Gastrocnemius medialis (tissue), 4 donors: ENCODE data around the gene MRNIP. TPM values are rescaled to one million over a fixed set of nuclear protein-coding genes. Genes with fewer than 3 reads are reported as not detected.
A peak's percentile ranks its signal among the peaks of the same experiment; 100 is the strongest.

ENCODE experiments used
- ATAC-seq, 2 donors: fragments of 150-250 bp; one replicate each; pipeline ENCODE4 v1.9.1; 2016
- DNase-seq, 2 donors: peaks; one replicate each; pipeline ENCODE4 v3.0.0-alpha.2; 2019
- H3K27ac ChIP-seq, 4 donors: fragments of 200-600 bp; sonication (generic); 1 replicate in 1 of 4; 2 replicates in 3 of 4; pipeline ENCODE4 v1.5.1; 2016 to 2018; ENCODE audit warnings: mild to moderate bottlenecking in 2 of 4, moderate library complexity in 1 of 4
- H3K27me3 ChIP-seq, 3 donors: fragments of 200-600 bp; sonication (generic) in 2 of 3; 1 replicate in 1 of 3; 2 replicates in 2 of 3; pipeline versions ENCODE4 v1.5.1 to v1.6.0; 2016 to 2019; ENCODE audit warnings: mild to moderate bottlenecking in 1 of 3, moderate library complexity in 1 of 3
- H3K36me3 ChIP-seq, 2 donors: fragments of 200-600 bp; sonication (generic) in 1 of 2; one replicate each; pipeline ENCODE4 v1.5.1; 2017 to 2018
- H3K4me1 ChIP-seq, 2 donors: fragments of 200-600 bp; sonication (generic) in 1 of 2; one replicate each; pipeline ENCODE4 v1.5.1; 2016 to 2017; ENCODE audit warnings: mild to moderate bottlenecking in 2 of 2
- H3K4me3 ChIP-seq, 4 donors: fragments of 200-600 bp; sonication (generic) in 3 of 4; 1 replicate in 1 of 4; 2 replicates in 3 of 4; pipeline ENCODE4 v1.5.1; 2016 to 2019; ENCODE audit warnings: mild to moderate bottlenecking in 2 of 4
- H3K9me3 ChIP-seq, 3 donors: fragments of 200-600 bp; sonication (generic) in 2 of 3; 1 replicate in 1 of 3; 2 replicates in 2 of 3; pipeline ENCODE4 v1.5.1; 2016 to 2019
- CTCF ChIP-seq, 5 experiments: fragments of 450-650 bp in 3 of 5; fragments of 200-600 bp in 2 of 5; sonication (generic) in 2 of 5; IDR thresholded peaks in 4 of 5; conservative IDR thresholded peaks in 1 of 5; 1 replicate in 4 of 5; 2 replicates in 1 of 5; pipeline ENCODE4 v1.5.1; 2016 to 2019; ENCODE audit warnings: antibody characterized with exemption in 5 of 5, mild to moderate bottlenecking in 3 of 5, moderate library complexity in 3 of 5
- POLR2A ChIP-seq, 2 donors: fragments of 450-650 bp; IDR thresholded peaks; one replicate each; pipeline ENCODE4 v1.6.1; 2017; ENCODE audit warnings: antibody characterized with exemption in 2 of 2, mild to moderate bottlenecking in 2 of 2, moderate library complexity in 2 of 2
- in situ Hi-C, 4 donors: fragments of 200-750 bp; cut with MboI; loops; one replicate each; pipeline versions ENCODE4 v1.15.0 to v1.8.0; 2017; ENCODE audit warnings: low sequenced_read_pairs in 4 of 4
- intact Hi-C: fragments of 100-400 bp; cut with DNase I; formaldehyde crosslinking; loops from one replicate; pipeline ENCODE4 v1.15.1; 2023; ENCODE audit warnings: low total_unique reads
- total RNA-seq, 4 donors: library from RNA; depleted of rRNA; stranded (reverse); fragments of >200 nt; gene quantifications; one replicate each; pipeline versions ENCODE4 v1.1.0 to v1.2.3, GENCODE V29; 2016

The MRNIP gene
- total RNA-seq, 4 donors from 2014 or later = 2.9 to 16.1 (median 8.3) TPM

- Histone ChIP-seq H3K4me1 (peaks cover 8 to 15% of the 10 kb centered on the region in 2 donors), H3K27me3 (no peaks in the 10 kb centered on the region), H3K4me3 (no peak overlapping the region), H3K36me3 (peaks cover 0 to 70% of the 10 kb centered on the region in 2 donors), H3K9me3 (peaks cover 0 to 11% (median 0%) of the 10 kb centered on the region in 3 donors), H3K27ac (no peak overlapping the region)
- intact Hi-C loops (no loop called here), in situ Hi-C loops (no loop called here)
- ATAC-seq = no peak
- no peak for DNase-seq
- TF ChIP-seq POLR2A (IDR thresholded peaks at IDR 0.05) (no peak), CTCF (IDR thresholded peaks at IDR 0.05 in 4 of 5, conservative IDR thresholded peaks at IDR 0.05 in 1 of 5) (no peak)
These were observed 21.5 kb upstream of the MRNIP start for GRCh38 chr5:179880066-179880650.

DNA sequence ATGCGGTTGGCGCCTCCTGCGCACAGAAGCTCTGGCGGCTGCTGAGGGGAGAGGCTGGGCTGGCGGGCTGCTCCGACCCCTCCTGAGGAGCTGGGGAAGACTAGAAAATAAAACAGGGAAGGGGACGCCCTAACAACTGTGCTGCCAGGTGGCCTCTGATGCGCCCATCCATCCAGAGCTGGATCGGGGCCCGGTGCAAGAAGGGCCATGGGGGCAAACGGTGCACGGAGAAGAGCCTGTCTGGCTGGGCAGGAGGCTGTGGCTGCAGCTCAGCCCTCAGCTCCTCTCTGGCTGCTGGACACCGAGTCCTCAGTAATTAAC lies 21.0 kb upstream of the MRNIP start:
- in situ Hi-C loops (no loop called here), intact Hi-C loops (no loop called here)
- peaks cover 0 to 11% (median 0%) of the 10 kb centered on the region in 3 donors for H3K9me3 ChIP-seq
- no peak for TF ChIP-seq POLR2A (IDR thresholded peaks at IDR 0.05)
- TF ChIP-seq CTCF (IDR thresholded peaks at IDR 0.05 in 4 of 5, conservative IDR thresholded peaks at IDR 0.05 in 1 of 5) = no peak
- H3K4me1 ChIP-seq = peaks cover 8 to 15% of the 10 kb centered on the region in 2 donors
- no peaks in the 10 kb centered on the region for H3K27me3 ChIP-seq
- H3K4me3 ChIP-seq = no peak overlapping the region
- ATAC-seq = no peak
- H3K27ac ChIP-seq = no peak overlapping the region
- no peak for DNase-seq
- H3K36me3 ChIP-seq = peaks cover 0 to 70% of the 10 kb centered on the region in 2 donors

GRCh38 chr5:179879003-179879689 lies 20.5 kb upstream of the MRNIP start:
- Histone ChIP-seq H3K36me3 (peaks cover 0 to 70% of the 10 kb centered on the region in 2 donors), H3K27ac (peak overlapping the region in 3 of 4 donors; percentile 41 to 45 (median 43)), H3K9me3 (peaks cover 0 to 10% (median 0%) of the 10 kb centered on the region in 3 donors), H3K4me3 (no peak overlapping the region), H3K27me3 (no peaks in the 10 kb centered on the region), H3K4me1 (peaks cover 8 to 15% of the 10 kb centered on the region in 2 donors)
- intact Hi-C loops = no loop called here
- DNase-seq (no peak), ATAC-seq (no peak)
- in situ Hi-C loops = no loop called here
- TF ChIP-seq CTCF (IDR thresholded peaks at IDR 0.05 in 4 of 5, conservative IDR thresholded peaks at IDR 0.05 in 1 of 5) (no peak), POLR2A (IDR thresholded peaks at IDR 0.05) (no peak)

- H3K27me3 ChIP-seq = no peaks in the 10 kb centered on the region
- in situ Hi-C loops = no loop called here
- DNase-seq (peak in 1 of 2 donors; percentile 52), ATAC-seq (peak; percentile 43 to 71)
- H3K9me3 ChIP-seq = peaks cover 0 to 3% (median 0%) of the 10 kb centered on the region in 3 donors
- TF ChIP-seq CTCF (IDR thresholded peaks at IDR 0.05 in 4 of 5, conservative IDR thresholded peaks at IDR 0.05 in 1 of 5) = no peak
- TF ChIP-seq POLR2A (IDR thresholded peaks at IDR 0.05) = no peak
- H3K4me1 ChIP-seq = peaks cover 8 to 15% of the 10 kb centered on the region in 2 donors
- intact Hi-C loops = no loop called here
- peak overlapping the region; percentile 18 to 45 (median 42) for H3K27ac ChIP-seq
- no peak overlapping the region for H3K4me3 ChIP-seq
- peaks cover 0 to 70% of the 10 kb centered on the region in 2 donors for H3K36me3 ChIP-seq
These were observed 19.8 kb upstream of the MRNIP start for GRCh38 chr5:179878222-179879002.
